ENCODE results near the gene TAGLN.
A peak's percentile ranks its signal among the peaks of the same experiment; 100 is the strongest.

- peak; percentile 34; the same call in 1 of the 2 replicates for TF ChIP-seq CTCF (conservative IDR thresholded peaks at IDR 0.05)
- TF ChIP-seq EZH2 (IDR thresholded peaks at IDR 0.05; ENCODE audit: low read depth) = no peak
These were observed 1.4 kb upstream of the TAGLN start for GRCh38 chr11:117197516-117198456.
